ENCODE results near the gene IL1RAPL1.

IL1RAPL1 gene

GRCh38 chrX:28586981-28587551 is at the start of gene IL1RAPL1:
IL1RAPL1 (plus strand) TSS chrX:28587446.
- no peak for TF ChIP-seq JUND (IDR thresholded peaks at IDR 0.05; ENCODE audit: low read depth)
- DNase-seq (ENCODE audit: low read depth in 1 of 2, low spot score in 1 of 2) = peak; percentile 16 to 48
- in situ Hi-C loops (cut with HindIII; ENCODE audit: low pct_unique_long_range_greater_than_20kb, low sequenced_read_pairs) = no loop called here

GRCh38 chrX:28542791-28543190 is 44.5 kb upstream of the IL1RAPL1 start:
- DNase-seq (ENCODE audit: low read depth in 1 of 2, low spot score in 1 of 2) = no peak
- in situ Hi-C loops (cut with HindIII; ENCODE audit: low pct_unique_long_range_greater_than_20kb, low sequenced_read_pairs) = no loop called here
- no peak for TF ChIP-seq JUND (IDR thresholded peaks at IDR 0.05; ENCODE audit: low read depth)

GRCh38 chrX:28549838-28550237 is 37.4 kb upstream of the IL1RAPL1 start:
- in situ Hi-C loops (cut with HindIII; ENCODE audit: low pct_unique_long_range_greater_than_20kb, low sequenced_read_pairs) = no loop called here
- no peak for TF ChIP-seq JUND (IDR thresholded peaks at IDR 0.05; ENCODE audit: low read depth)
- DNase-seq (ENCODE audit: low read depth in 1 of 2, low spot score in 1 of 2) = no peak

- DNase-seq (ENCODE audit: low read depth in 1 of 2, low spot score in 1 of 2) = no peak
- no peak for TF ChIP-seq JUND (IDR thresholded peaks at IDR 0.05; ENCODE audit: low read depth)
- in situ Hi-C loops (cut with HindIII; ENCODE audit: low pct_unique_long_range_greater_than_20kb, low sequenced_read_pairs) = no loop called here
Observed at GRCh38 chrX:28550331-28550872, 36.8 kb upstream of the IL1RAPL1 start.

GRCh38 chrX:28552322-28552721 is 34.9 kb upstream of the IL1RAPL1 start:
- DNase-seq (ENCODE audit: low read depth in 1 of 2, low spot score in 1 of 2) = no peak
- in situ Hi-C loops (cut with HindIII; ENCODE audit: low pct_unique_long_range_greater_than_20kb, low sequenced_read_pairs) = no loop called here
- TF ChIP-seq JUND (IDR thresholded peaks at IDR 0.05; ENCODE audit: low read depth) = no peak

GRCh38 chrX:28552882-28553829 is 34.1 kb upstream of the IL1RAPL1 start:
- in situ Hi-C loops (cut with HindIII; ENCODE audit: low pct_unique_long_range_greater_than_20kb, low sequenced_read_pairs) = no loop called here
- no peak for TF ChIP-seq JUND (IDR thresholded peaks at IDR 0.05; ENCODE audit: low read depth)
- no peak for DNase-seq (ENCODE audit: low read depth in 1 of 2, low spot score in 1 of 2)

GRCh38 chrX:28576117-28576516 is 11.1 kb upstream of the IL1RAPL1 start:
- in situ Hi-C loops (cut with HindIII; ENCODE audit: low pct_unique_long_range_greater_than_20kb, low sequenced_read_pairs) = no loop called here
- no peak for DNase-seq (ENCODE audit: low read depth in 1 of 2, low spot score in 1 of 2)
- TF ChIP-seq JUND (IDR thresholded peaks at IDR 0.05; ENCODE audit: low read depth) = no peak

GRCh38 chrX:28581522-28581921 is 5.7 kb upstream of the IL1RAPL1 start:
- DNase-seq (ENCODE audit: low read depth in 1 of 2, low spot score in 1 of 2) = no peak
- in situ Hi-C loops (cut with HindIII; ENCODE audit: low pct_unique_long_range_greater_than_20kb, low sequenced_read_pairs) = no loop called here
- TF ChIP-seq JUND (IDR thresholded peaks at IDR 0.05; ENCODE audit: low read depth) = no peak

GRCh38 chrX:28582511-28582910 is 4.7 kb upstream of the IL1RAPL1 start:
- DNase-seq (ENCODE audit: low read depth in 1 of 2, low spot score in 1 of 2) = no peak
- no peak for TF ChIP-seq JUND (IDR thresholded peaks at IDR 0.05; ENCODE audit: low read depth)
- in situ Hi-C loops (cut with HindIII; ENCODE audit: low pct_unique_long_range_greater_than_20kb, low sequenced_read_pairs) = no loop called here

- in situ Hi-C loops (cut with HindIII; ENCODE audit: low pct_unique_long_range_greater_than_20kb, low sequenced_read_pairs) = no loop called here
- DNase-seq (ENCODE audit: low read depth in 1 of 2, low spot score in 1 of 2) = no peak
- TF ChIP-seq JUND (IDR thresholded peaks at IDR 0.05; ENCODE audit: low read depth) = no peak
Observed at GRCh38 chrX:28584025-28584424, 3.2 kb upstream of the IL1RAPL1 start.

- no peak for DNase-seq (ENCODE audit: low read depth in 1 of 2, low spot score in 1 of 2)
- in situ Hi-C loops (cut with HindIII; ENCODE audit: low pct_unique_long_range_greater_than_20kb, low sequenced_read_pairs) = no loop called here
- no peak for TF ChIP-seq JUND (IDR thresholded peaks at IDR 0.05; ENCODE audit: low read depth)
Observed at GRCh38 chrX:28585767-28586166, 1.5 kb upstream of the IL1RAPL1 start.

- TF ChIP-seq JUND (IDR thresholded peaks at IDR 0.05; ENCODE audit: low read depth) = no peak
- in situ Hi-C loops (cut with HindIII; ENCODE audit: low pct_unique_long_range_greater_than_20kb, low sequenced_read_pairs) = no loop called here
- no peak for DNase-seq (ENCODE audit: low read depth in 1 of 2, low spot score in 1 of 2)
Observed at GRCh38 chrX:28586286-28586685, 960 bp upstream of the IL1RAPL1 start.

- no peak for DNase-seq (ENCODE audit: low read depth in 1 of 2, low spot score in 1 of 2)
- no peak for TF ChIP-seq JUND (IDR thresholded peaks at IDR 0.05; ENCODE audit: low read depth)
- in situ Hi-C loops (cut with HindIII; ENCODE audit: low pct_unique_long_range_greater_than_20kb, low sequenced_read_pairs) = no loop called here
Observed at GRCh38 chrX:28589046-28589445, 1.8 kb downstream of the IL1RAPL1 start.

Measured in T47D (cell line).